Lung (tissue), 12 donors: ENCODE results near the gene SYAP1. TPM values are rescaled to one million over a fixed set of nuclear protein-coding genes. Genes with fewer than 3 reads are reported as not detected.

Experiments
- ATAC-seq: fragments of 200-7000 bp; cut with Tn5 transposase; one replicate; pipeline ENCODE4 v1.9.1; 2020; ENCODE audit warnings: moderate number of reproducible peaks; ENCODE audit not compliant: insufficient read depth, low FRiP score
- DNase-seq, 3 donors: peaks; one replicate each; pipeline ENCODE4 v3.0.0-alpha.2; 2013 to 2017
- H3K27ac ChIP-seq, 2 donors: one replicate each; pipeline ENCODE4 v1.5.1; 2013; ENCODE audit warnings: mild to moderate bottlenecking in 2 of 2, moderate library complexity in 2 of 2, control low read depth in 1 of 2, inconsistent platforms in 1 of 2, low read depth in 1 of 2, low read length in 1 of 2
- H3K27me3 ChIP-seq, 3 donors: one replicate each; pipeline ENCODE4 v1.5.1; 2013; ENCODE audit warnings: low read length in 2 of 3; ENCODE audit not compliant: control insufficient read depth in 3 of 3, insufficient read depth in 3 of 3
- H3K36me3 ChIP-seq, 4 donors: one replicate each; pipeline ENCODE4 v1.5.1; 2013; ENCODE audit warnings: low read length in 4 of 4, mild to moderate bottlenecking in 1 of 4, moderate library complexity in 1 of 4; ENCODE audit not compliant: control insufficient read depth in 4 of 4, insufficient read depth in 4 of 4
- H3K4me1 ChIP-seq, 5 donors: one replicate each; pipeline ENCODE4 v1.5.1; 2013; ENCODE audit warnings: low read length in 5 of 5, mild to moderate bottlenecking in 2 of 5, moderate library complexity in 1 of 5; ENCODE audit not compliant: control insufficient read depth in 5 of 5, insufficient read depth in 5 of 5
- H3K4me3 ChIP-seq: one replicate; pipeline ENCODE4 v1.5.1; 2013; ENCODE audit warnings: mild to moderate bottlenecking, control low read depth, moderate library complexity
- H3K9ac ChIP-seq, 2 donors: one replicate each; pipeline ENCODE4 v1.5.1; 2013; ENCODE audit warnings: low read length in 2 of 2, control low read depth in 1 of 2; ENCODE audit not compliant: insufficient read depth in 1 of 2
- H3K9me3 ChIP-seq, 4 donors: one replicate each; pipeline ENCODE4 v1.5.1; 2013; ENCODE audit warnings: low read length in 3 of 4, mild to moderate bottlenecking in 1 of 4, moderate library complexity in 1 of 4; ENCODE audit not compliant: control insufficient read depth in 4 of 4, insufficient read depth in 3 of 4
- CTCF ChIP-seq: IDR thresholded peaks from 2 replicates; pipeline ENCODE4 v1.5.1; 2012; ENCODE audit warnings: mild to moderate bottlenecking; ENCODE audit errors: control extremely low read depth, extremely low read depth
- WGBS, 2 donors: extraction: QIAGEN DNeasy Blood & Tissue Kit; methylation state at CpG; one replicate each; pipeline ENCODE4 v1.1.7; 2013; 5-methylcytosine and 5-hydroxymethylcytosine counted together
- polyA plus RNA-seq, 2 donors: library from polyadenylated mRNA; stranded (reverse); fragments of 200-250 nt; gene quantifications; one replicate each; pipeline ENCODE4 v1.2.1, GENCODE V29; 2013
- total RNA-seq, 2 donors: library from RNA; depleted of rRNA in 1 of 2; stranded (reverse); fragments of >200 nt in 1 of 2; gene quantifications; one replicate each; pipeline ENCODE4 v1.2.1, GENCODE V29; 2014 to 2021
- donor health status: control.
- donor health status: control.
- donor health status: Bipolar disorder and iron deficiency.
- donor health status: healthy.
- donor health status: DM: yes; HTN: yes; CAD: no.

SYAP1 gene
- total and polyA plus RNA-seq, 4 donors = 10.2 to 32.0 (median 23.2) TPM

- Histone ChIP-seq H3K4me3 (no peak overlapping the region), H3K4me1 (no peaks in the 10 kb centered on the region), H3K27ac (no peak overlapping the region), H3K36me3 (peaks cover 0 to 6% (median 4%) of the 10 kb centered on the region in 4 donors), H3K27me3 (peaks cover 0 to 19% (median 10%) of the 10 kb centered on the region in 3 donors), H3K9me3 (no peaks in the 10 kb centered on the region), H3K9ac (no peak overlapping the region)
- TF ChIP-seq CTCF = no peak
- no peak for DNase-seq
- WGBS, 2 donors = 65 to 75% methylated on average over 3 of the region's 3 CpGs
- ATAC-seq = no peak
Observed at GRCh38 chrX:16696956-16697355, 22.5 kb upstream of the SYAP1 start.

- TF ChIP-seq CTCF = no peak
- WGBS, 2 donors = 86 to 93% methylated on average over 6 of the region's 6 CpGs
- Histone ChIP-seq H3K4me3 (no peak overlapping the region), H3K9ac (no peak overlapping the region), H3K27ac (no peak overlapping the region), H3K9me3 (no peaks in the 10 kb centered on the region), H3K27me3 (peaks cover 0 to 15% (median 6%) of the 10 kb centered on the region in 3 donors), H3K4me1 (no peaks in the 10 kb centered on the region), H3K36me3 (peaks cover 0 to 2% (median under 1%) of the 10 kb centered on the region in 4 donors)
- ATAC-seq (no peak), DNase-seq (no peak)
Observed at GRCh38 chrX:16699389-16699788, 20.0 kb upstream of the SYAP1 start.

GRCh38 chrX:16700734-16701133, 18.7 kb upstream of the SYAP1 start:
- H3K9ac ChIP-seq = no peak overlapping the region
- TF ChIP-seq CTCF = no peak
- ATAC-seq (no peak), DNase-seq (no peak)
- 80 to 90% methylated on average over 2 of the region's 2 CpGs for WGBS, 2 donors
- no peaks in the 10 kb centered on the region for H3K9me3 ChIP-seq
- H3K4me3 ChIP-seq = no peak overlapping the region
- no peak overlapping the region for H3K27ac ChIP-seq
- no peaks in the 10 kb centered on the region for H3K4me1 ChIP-seq
- H3K27me3 ChIP-seq = peaks cover 0 to 13% (median 11%) of the 10 kb centered on the region in 3 donors
- H3K36me3 ChIP-seq = peaks cover 0 to 2% (median under 1%) of the 10 kb centered on the region in 4 donors
